GM10266 (cell line): ENCODE results near the gene FGFBP1.

Experiments used
- DNase-seq: peaks from one replicate; pipeline ENCODE4 v3.0.0; 2012; ENCODE audit errors: extremely low spot score
- CTCF ChIP-seq: IDR thresholded peaks from 2 replicates; pipeline ENCODE4 v1.5.1; 2012; ENCODE audit warnings: mild to moderate bottlenecking, low read depth; ENCODE audit not compliant: control insufficient read depth, insufficient read depth; ENCODE audit errors: missing control alignments

Gene FGFBP1

GRCh38 chr4:15902746-15903145 is 35.8 kb downstream of the FGFBP1 start:
- no peak for DNase-seq
- no peak for TF ChIP-seq CTCF

DNA sequence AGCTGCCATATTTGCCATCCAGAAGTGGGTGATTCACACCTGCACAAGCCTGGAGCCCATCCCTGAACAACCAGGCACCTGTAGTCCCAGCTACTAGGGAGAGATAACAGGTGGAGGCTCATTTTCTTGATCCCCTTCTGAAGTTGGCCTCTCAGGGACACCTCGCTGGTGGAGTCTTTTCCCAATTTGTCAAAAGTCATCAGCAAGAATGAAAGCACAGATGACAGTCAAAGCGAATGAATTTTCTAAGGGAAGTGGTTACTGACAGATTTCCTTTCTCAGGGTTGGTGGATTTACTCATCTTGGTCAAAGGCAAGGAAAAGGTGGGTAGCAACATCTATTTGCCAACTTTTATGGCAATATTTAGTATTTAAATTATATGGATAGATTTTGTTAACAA is 36.5 kb downstream of the FGFBP1 start:
- no peak for TF ChIP-seq CTCF

GRCh38 chr4:15901007-15901406 is 37.5 kb downstream of the FGFBP1 start:
- no peak for TF ChIP-seq CTCF
- DNase-seq = no peak

More for the DNA sequence above, 36.5 kb downstream of the FGFBP1 start:
- DNase-seq = no peak

- TF ChIP-seq CTCF = no peak
- no peak for DNase-seq
These were observed 39.0 kb downstream of the FGFBP1 start for GRCh38 chr4:15899511-15899910.

DNA sequence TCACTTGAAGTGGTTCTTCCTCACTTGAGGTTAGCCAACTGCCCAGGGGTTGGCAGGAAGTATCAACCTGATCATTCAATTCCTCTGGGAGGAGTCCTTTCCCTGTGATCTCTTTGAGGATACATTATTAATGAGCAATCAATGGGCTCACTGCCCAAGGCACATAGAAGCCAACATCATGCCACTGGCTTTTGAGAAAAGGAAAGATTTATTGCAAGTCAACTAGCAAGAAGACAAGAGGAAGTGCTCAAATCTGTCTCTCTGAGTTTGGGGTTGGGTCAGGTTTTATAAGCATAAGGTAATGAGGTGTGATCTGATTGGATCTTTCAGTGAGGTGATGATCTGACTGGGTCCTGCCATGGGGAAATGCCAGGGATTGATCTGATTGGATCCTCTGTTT is 39.6 kb downstream of the FGFBP1 start:
- no peak for DNase-seq
- no peak for TF ChIP-seq CTCF

GRCh38 chr4:15897577-15897976 is 41.0 kb downstream of the FGFBP1 start:
- TF ChIP-seq CTCF = no peak
- no peak for DNase-seq

- no peak for TF ChIP-seq CTCF
- DNase-seq = no peak
These were observed 43.3 kb downstream of the FGFBP1 start for GRCh38 chr4:15894921-15895916.
